Activated naive CD8-positive, alpha-beta T cell treated with anti-CD3 and anti-CD28 coated beads, Interleukin-2, amount 10 ng/mL, durations not matched to agents 7 days and 5 days (primary cell): ENCODE data around the gene CTXN3. TPM values are rescaled to one million over a fixed set of nuclear protein-coding genes. Genes with fewer than 3 reads are reported as not detected.
"Not testable (repeated sequence)": the region's sequence is repeated elsewhere in the genome, so short reads cannot be mapped to it uniquely, and the experiment has no call there.

Source experiments
- ATAC-seq: fragments of 150-1000 bp; cut with Tn5 transposase; one replicate; pipeline ENCODE4 v1.10.0; 2021; ENCODE audit warnings: low read depth, moderate library complexity
- POLR2A ChIA-PET: fragments of 350-600 bp; sonication (Branson Sonifier 250); formaldehyde crosslinking; loops from one replicate; lab custom pipeline; 2021; ENCODE audit warnings: antibody characterized with exemption; lab: Charles Lee
- DNase-seq: peaks from one replicate; pipeline ENCODE4 v3.0.0; 2021
- H3K27ac Mint-ChIP-seq: one replicate; pipeline ENCODE4 v1.8.0; 2022; ENCODE audit warnings: mild to moderate bottlenecking, mixed read lengths
- H3K27me3 Mint-ChIP-seq: one replicate; pipeline ENCODE4 v1.8.0; 2022; ENCODE audit warnings: mild to moderate bottlenecking, moderate library complexity, mixed read lengths
- H3K36me3 Mint-ChIP-seq: one replicate; pipeline ENCODE4 v1.8.0; 2021; ENCODE audit warnings: mild to moderate bottlenecking, mixed read lengths
- H3K4me1 Mint-ChIP-seq: one replicate; pipeline ENCODE4 v1.8.0; 2021; ENCODE audit warnings: mixed read lengths
- H3K4me3 Mint-ChIP-seq: one replicate; pipeline ENCODE4 v1.8.0; 2022; ENCODE audit warnings: mild to moderate bottlenecking, moderate library complexity, mixed read lengths
- H3K9me3 Mint-ChIP-seq: one replicate; pipeline ENCODE4 v1.8.0; 2021; ENCODE audit warnings: mixed read lengths
- total RNA-seq, 2 experiments: library from RNA; stranded (reverse); gene quantifications; one replicate each; pipeline ENCODE4 v1.2.3, GENCODE V29; 2021

The CTXN3 gene
- total RNA-seq, 2 experiments from 2014 or later = not detected

DNA sequence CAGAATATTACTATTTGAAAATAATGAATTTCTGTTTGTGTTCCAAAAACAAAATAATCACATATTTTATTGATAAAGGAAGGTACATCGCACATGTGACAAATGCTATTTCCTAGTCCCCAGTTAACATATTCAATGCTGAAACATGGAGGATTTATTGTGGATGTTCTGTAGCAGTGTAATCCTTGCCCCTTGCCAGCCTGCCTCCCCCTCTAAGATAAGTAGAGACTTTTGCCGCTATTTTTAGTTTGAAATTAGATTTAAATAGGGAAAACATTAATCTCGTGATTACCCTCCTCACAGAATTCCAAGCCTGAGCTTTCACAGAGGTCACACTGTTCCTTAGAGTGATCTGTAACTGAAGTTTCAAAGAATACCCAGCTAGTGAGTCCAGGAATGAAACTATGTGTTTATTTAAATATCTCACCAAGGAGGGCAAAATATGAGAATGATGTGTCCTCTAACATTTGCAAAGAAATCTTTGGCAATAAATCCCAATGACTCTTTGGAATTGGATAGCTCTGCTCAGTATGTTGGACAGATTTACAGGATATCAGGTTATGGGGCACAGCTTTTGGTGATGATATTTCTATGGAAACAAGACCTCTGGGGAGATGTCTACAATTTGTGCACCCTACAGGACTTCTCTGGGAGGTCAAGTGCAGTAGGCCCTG is 17.3 kb downstream of the CTXN3 start:
- H3K27me3 Mint-ChIP-seq = no peaks in the 10 kb centered on the region
- POLR2A ChIA-PET = no interaction called here
- no peak overlapping the region for H3K4me3 Mint-ChIP-seq
- ATAC-seq (no peak), DNase-seq (no peak)
- no peak overlapping the region for H3K27ac Mint-ChIP-seq
- H3K4me1 Mint-ChIP-seq = no peaks in the 10 kb centered on the region
- H3K36me3 Mint-ChIP-seq = no peaks in the 10 kb centered on the region
- no peaks in the 10 kb centered on the region for H3K9me3 Mint-ChIP-seq

DNA sequence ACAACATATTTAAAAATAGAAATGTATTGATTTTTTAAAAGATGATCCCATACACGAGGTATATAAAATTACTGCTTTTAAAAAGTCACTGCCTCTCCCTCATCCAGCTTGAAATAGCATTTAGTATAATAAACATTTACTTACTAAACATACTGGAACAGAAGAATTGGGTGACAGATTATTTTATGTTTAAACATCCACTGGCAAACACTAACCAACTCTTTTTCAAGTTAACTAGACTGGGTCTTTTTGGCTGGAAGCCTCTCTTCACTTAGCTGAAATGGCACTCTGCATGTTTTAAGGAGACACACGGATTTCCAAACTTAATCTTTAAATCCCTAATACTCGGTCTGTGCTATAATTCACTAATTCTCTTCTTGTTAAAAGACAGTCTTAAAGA is 19.0 kb downstream of the CTXN3 start:
- Mint-ChIP-seq H3K9me3 (no peaks in the 10 kb centered on the region), H3K4me1 (no peaks in the 10 kb centered on the region), H3K27me3 (no peaks in the 10 kb centered on the region), H3K27ac (no peak overlapping the region), H3K36me3 (no peaks in the 10 kb centered on the region), H3K4me3 (no peak overlapping the region)
- DNase-seq = no peak
- POLR2A ChIA-PET = no interaction called here
- ATAC-seq = no peak

DNA sequence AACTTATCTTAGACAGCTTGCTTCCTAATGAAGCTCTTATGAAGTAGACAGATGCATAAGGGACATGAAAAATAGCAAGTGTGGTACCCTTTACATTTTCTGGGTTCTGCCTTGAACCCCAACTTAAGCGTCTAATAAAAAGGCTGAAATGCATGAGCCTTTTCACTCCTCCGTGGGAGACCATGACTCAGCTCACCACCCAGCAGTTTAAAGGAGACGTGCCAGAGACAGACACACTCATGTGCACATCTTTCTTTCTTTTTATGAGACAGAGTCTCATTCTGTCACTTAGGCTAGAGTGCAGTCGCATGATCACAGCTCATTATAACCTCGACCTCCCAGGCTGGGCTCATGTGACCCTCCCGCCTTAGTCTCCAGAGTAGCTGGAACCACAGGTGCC is 22.3 kb downstream of the CTXN3 start:
- H3K4me3 Mint-ChIP-seq = no peak overlapping the region
- no peak overlapping the region for H3K27ac Mint-ChIP-seq
- H3K9me3 Mint-ChIP-seq = no peaks in the 10 kb centered on the region
- no peaks in the 10 kb centered on the region for H3K36me3 Mint-ChIP-seq
- no peaks in the 10 kb centered on the region for H3K27me3 Mint-ChIP-seq
- H3K4me1 Mint-ChIP-seq = no peaks in the 10 kb centered on the region
- ATAC-seq (no peak), DNase-seq (no peak)
- POLR2A ChIA-PET = no interaction called here

DNA sequence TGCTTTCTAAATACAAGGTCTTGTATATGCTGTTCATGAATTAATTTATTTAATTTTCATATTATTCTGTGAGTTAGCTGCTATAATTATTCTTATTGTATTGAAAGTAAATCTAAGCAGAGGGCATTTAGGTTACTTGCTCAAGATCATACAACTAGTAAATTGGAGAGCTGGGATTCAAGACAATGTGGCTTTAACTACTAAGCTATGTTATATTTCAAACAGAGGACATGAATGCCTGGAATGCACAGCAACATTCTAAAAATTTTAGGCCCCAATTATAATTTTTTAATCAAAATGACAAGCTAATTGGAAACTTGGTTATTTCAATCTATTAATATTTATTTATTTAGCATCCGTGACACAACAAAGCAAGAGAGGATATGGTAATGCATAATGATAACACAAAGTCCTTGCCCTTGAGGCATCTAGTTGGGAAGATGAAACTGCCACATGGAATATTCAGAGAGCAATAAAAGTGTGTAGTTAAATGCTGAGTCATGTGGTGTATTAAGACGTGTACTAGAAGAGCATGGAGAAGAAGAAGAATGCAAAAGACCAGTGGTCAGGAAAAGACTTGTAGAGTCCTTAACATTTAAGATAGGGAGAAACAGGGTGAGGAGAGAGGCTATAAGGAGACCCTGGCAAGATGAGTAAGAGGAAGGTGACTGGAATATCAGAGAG is 24.4 kb downstream of the CTXN3 start:
- ATAC-seq (no peak), DNase-seq (no peak)
- H3K27ac Mint-ChIP-seq = no peak overlapping the region
- H3K9me3 Mint-ChIP-seq = no peaks in the 10 kb centered on the region
- no peaks in the 10 kb centered on the region for H3K4me1 Mint-ChIP-seq
- H3K27me3 Mint-ChIP-seq = no peaks in the 10 kb centered on the region
- POLR2A ChIA-PET = no interaction called here
- no peak overlapping the region for H3K4me3 Mint-ChIP-seq
- no peaks in the 10 kb centered on the region for H3K36me3 Mint-ChIP-seq

DNA sequence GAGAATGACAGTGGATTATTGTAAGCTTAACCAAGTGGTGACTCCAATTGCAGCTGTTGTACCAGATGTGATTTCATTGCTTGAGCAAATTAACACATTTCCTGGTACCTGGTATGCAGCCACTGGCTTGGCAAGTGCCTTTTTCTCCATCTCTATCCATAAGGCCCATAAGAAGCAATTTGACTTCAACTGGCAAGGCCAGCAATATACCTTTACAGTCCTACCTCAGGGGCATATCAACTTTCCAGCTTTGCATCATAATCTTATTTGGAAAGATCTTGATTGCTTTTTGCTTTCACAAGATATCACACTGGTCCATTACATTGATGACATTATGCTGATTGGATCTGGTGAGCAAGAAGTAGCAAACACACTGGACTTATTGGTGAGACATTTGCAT is 28.1 kb downstream of the CTXN3 start:
- H3K27me3 Mint-ChIP-seq, H3K9me3 Mint-ChIP-seq, H3K36me3 Mint-ChIP-seq, ATAC-seq, DNase-seq, POLR2A ChIA-PET, H3K4me3 Mint-ChIP-seq, H3K4me1 Mint-ChIP-seq, H3K27ac Mint-ChIP-seq: not testable (repeated sequence)

DNA sequence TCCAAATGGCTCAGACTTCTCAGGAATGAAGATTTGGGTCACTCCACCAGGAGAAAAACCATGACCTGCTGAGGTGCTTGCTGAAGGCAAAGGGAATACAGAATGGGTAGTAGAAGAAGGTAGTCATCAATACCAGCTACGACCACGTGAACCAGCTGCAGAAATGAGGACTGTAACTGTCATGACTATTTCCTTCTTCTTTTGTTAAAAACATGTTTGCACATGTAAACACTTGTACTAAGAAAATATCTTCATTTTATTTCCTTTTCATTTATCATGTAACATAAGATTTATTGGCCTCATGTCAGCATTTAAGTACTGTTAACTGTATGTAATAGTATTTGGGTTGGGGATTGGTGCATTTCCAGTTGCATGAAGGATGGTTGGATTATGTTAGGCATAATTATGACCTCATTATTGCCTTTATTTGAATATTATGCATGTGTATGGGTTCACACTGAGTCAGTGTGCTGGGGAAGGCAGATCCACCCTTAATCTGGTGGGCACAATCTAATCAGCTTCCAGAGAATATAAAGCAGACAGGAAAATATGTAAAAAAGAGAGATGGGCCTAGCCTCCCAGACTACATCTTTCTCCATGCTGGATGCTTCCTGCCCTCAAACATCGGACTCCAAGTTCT is 30.9 kb downstream of the CTXN3 start:
- POLR2A ChIA-PET, DNase-seq, H3K36me3 Mint-ChIP-seq, ATAC-seq, H3K27ac Mint-ChIP-seq, H3K4me1 Mint-ChIP-seq, H3K4me3 Mint-ChIP-seq, H3K9me3 Mint-ChIP-seq, H3K27me3 Mint-ChIP-seq: not testable (repeated sequence)

DNA sequence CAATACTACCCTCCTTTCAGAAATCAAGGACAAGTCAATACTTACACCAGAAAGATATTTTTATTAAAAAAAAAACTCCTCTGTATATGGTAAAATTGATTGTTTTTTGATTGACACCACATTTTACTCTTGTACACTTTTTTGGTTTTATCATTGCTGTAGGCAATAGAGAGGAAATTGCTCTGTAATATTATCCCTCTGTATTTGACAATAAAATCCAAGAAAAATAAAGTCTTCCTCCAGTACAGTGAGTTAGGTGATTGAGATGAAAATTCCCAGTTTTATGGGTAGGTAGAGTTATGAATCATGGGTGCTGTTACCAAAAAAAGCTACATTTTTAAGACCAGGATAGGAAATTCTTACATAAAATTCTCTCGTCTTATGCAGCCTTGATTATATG is 31.7 kb downstream of the CTXN3 start:
- H3K9me3 Mint-ChIP-seq = no peaks in the 10 kb centered on the region
- no peak overlapping the region for H3K27ac Mint-ChIP-seq
- ATAC-seq (no peak), DNase-seq (no peak)
- no peaks in the 10 kb centered on the region for H3K36me3 Mint-ChIP-seq
- H3K4me1 Mint-ChIP-seq = no peaks in the 10 kb centered on the region
- POLR2A ChIA-PET = no interaction called here
- H3K4me3 Mint-ChIP-seq = no peak overlapping the region
- peaks cover 2% of the 10 kb centered on the region for H3K27me3 Mint-ChIP-seq

DNA sequence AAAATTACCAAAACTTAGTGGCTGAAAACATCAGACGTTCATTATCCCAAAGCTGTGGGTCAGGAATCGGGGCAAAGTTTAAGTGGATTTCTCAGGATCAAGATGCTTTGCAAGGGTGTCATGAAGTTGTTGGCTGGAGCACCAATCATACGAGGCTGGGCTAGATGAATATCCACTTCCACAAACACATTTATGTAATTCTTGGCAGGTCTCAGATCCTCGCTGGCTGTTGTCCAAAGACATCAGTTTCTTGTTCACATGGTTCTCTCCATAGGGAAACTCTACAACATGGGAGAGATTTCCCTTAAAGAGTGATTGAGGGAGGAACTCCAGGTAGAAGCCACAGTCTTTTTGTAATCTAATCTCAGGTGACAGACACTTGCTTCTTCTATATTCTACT is 34.1 kb downstream of the CTXN3 start:
- Mint-ChIP-seq H3K27ac (no peak overlapping the region), H3K27me3 (peaks cover 2% of the 10 kb centered on the region), H3K9me3 (no peaks in the 10 kb centered on the region), H3K36me3 (no peaks in the 10 kb centered on the region), H3K4me3 (no peak overlapping the region), H3K4me1 (no peaks in the 10 kb centered on the region)
- ATAC-seq (no peak), DNase-seq (no peak)
- POLR2A ChIA-PET = no interaction called here

DNA sequence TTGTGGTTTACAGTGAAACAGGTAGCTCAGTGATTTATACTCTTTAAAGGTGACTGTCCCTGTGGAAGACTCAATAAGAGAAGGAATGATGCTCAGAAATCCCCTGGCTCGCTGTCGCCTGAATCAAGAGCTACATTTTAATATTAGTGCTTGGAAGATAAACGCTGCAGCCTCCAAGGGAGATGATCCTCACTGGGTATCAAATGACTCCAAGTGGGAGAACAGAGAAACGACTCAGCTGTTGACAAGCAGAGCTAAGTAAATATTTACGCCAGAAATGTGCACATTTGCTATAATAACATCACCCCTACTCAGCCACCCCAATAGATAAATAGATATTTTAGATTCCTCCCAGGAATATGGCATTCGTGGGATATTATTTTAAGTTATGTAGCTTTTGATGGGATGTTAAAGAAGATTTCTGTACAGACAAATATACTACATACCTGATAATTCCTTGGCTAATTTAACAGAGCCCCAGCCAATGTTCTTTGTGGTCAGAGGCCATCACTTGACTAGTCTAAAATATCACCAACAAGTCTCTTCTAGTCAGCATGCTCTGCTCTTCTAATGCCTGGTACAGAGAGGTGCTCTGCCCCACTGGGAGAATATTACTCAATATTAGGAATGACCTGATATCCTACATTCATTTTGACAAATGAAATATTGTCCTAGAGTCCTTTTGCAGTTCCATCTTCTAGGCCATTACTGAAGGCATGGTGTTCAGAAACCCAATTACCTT is 36.0 kb downstream of the CTXN3 start:
- POLR2A ChIA-PET = no interaction called here
- H3K4me3 Mint-ChIP-seq = no peak overlapping the region
- ATAC-seq (no peak), DNase-seq (no peak)
- no peaks in the 10 kb centered on the region for H3K36me3 Mint-ChIP-seq
- H3K27me3 Mint-ChIP-seq = peaks cover 2% of the 10 kb centered on the region
- no peaks in the 10 kb centered on the region for H3K9me3 Mint-ChIP-seq
- H3K4me1 Mint-ChIP-seq = no peaks in the 10 kb centered on the region
- no peak overlapping the region for H3K27ac Mint-ChIP-seq

DNA sequence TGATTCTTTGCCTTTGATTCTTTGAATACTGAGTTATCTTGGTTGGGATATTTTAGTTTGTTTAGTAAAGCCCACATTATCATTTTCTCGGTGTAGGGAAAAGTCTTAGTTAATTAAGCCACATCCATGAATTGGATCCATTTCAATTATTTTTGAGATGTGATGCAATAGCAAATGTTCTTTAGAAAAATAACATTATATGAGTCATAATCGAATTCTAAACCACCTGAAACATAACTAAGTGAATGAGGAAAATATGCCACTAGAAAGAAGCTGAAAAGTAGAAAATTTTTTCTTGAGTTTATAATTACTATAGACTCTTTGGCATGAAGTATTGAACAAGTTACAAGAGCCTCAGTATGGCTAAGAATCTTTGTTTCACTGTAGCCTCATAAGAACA is 36.8 kb downstream of the CTXN3 start:
- no peak for ATAC-seq
- POLR2A ChIA-PET = no interaction called here
- no peak overlapping the region for H3K27ac Mint-ChIP-seq
- no peaks in the 10 kb centered on the region for H3K9me3 Mint-ChIP-seq
- H3K4me1 Mint-ChIP-seq = no peaks in the 10 kb centered on the region
- peaks cover 2% of the 10 kb centered on the region for H3K27me3 Mint-ChIP-seq
- H3K36me3 Mint-ChIP-seq = no peaks in the 10 kb centered on the region
- no peak for DNase-seq
- H3K4me3 Mint-ChIP-seq = no peak overlapping the region

DNA sequence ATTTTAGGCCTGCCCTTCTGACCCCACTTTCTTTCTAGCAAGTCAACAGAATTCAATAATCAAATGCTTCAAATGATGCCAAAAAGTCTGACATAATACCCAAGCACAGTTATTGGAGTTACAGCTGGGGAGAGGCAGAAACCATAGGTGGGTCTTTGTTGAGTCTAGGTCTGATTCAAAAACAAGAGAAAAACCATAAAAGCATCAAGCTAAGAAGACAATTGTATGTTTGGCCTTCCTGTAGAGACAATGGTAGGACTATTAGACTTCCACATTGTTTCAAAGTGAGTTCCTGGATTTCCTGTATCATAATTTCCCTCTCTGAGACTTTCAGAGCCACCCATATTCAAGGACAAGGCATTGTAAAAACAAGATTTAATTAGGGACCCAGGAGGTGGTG is 37.5 kb downstream of the CTXN3 start:
- POLR2A ChIA-PET = no interaction called here
- Mint-ChIP-seq H3K36me3 (no peaks in the 10 kb centered on the region), H3K4me3 (no peak overlapping the region), H3K4me1 (no peaks in the 10 kb centered on the region), H3K9me3 (no peaks in the 10 kb centered on the region), H3K27me3 (peaks cover 2% of the 10 kb centered on the region), H3K27ac (no peak overlapping the region)
- no peak for ATAC-seq
- DNase-seq = no peak

DNA sequence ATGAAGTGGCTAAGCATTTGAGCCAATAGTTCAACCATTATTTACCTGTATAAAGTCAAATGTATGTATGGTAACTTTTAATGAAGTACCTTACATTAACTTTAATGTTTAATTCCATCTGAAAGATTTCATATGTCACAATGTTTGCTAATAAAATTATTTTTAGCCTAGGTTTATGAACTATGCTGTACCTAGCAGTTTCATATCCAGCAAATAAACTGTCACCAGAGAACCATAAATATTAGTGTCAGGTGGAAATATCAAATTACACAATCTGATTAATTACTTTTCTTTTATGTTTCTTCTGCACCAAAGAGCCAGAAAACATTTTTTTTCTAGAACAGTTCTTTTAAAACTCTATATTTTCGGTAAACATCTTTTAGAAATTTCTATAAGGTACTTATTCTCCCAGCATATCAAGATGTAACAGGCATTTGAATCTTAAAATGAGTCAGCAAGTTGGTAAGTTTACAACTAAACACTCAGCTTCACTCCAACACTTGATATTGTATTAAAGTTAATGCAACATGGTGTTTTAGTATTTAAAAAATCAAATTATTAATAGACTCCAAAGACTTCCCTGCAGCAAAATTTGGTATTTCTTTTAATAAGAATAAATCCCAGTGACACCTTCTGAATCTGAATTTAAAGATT is 45.8 kb downstream of the CTXN3 start:
- H3K36me3 Mint-ChIP-seq = no peaks in the 10 kb centered on the region
- H3K4me3 Mint-ChIP-seq = no peak overlapping the region
- H3K4me1 Mint-ChIP-seq = no peaks in the 10 kb centered on the region
- no peak overlapping the region for H3K27ac Mint-ChIP-seq
- H3K27me3 Mint-ChIP-seq = peaks cover 5% of the 10 kb centered on the region
- DNase-seq (no peak), ATAC-seq (no peak)
- H3K9me3 Mint-ChIP-seq = no peaks in the 10 kb centered on the region
- POLR2A ChIA-PET = no interaction called here

DNA sequence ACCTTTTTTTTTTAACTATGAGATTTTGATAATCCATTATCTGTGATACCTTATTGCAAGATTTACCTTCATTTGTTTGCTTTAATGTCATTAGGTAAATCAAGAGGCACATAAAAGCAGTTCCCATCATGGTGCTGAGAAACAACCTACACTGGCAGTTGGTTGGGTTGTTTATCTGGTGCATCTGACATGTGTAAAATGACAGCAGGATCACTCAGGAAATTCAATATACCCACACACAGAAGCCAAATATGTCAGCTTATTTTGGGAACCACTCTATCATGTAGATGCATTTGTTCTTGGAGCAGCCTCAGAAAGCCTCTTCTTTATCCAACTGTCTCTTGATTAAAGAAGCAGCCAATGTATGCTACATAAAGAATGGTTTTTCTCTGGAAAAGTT is 46.5 kb downstream of the CTXN3 start:
- no peak for DNase-seq
- H3K4me3 Mint-ChIP-seq = no peak overlapping the region
- H3K36me3 Mint-ChIP-seq = no peaks in the 10 kb centered on the region
- H3K27ac Mint-ChIP-seq = no peak overlapping the region
- H3K9me3 Mint-ChIP-seq = no peaks in the 10 kb centered on the region
- POLR2A ChIA-PET = no interaction called here
- no peak for ATAC-seq
- H3K27me3 Mint-ChIP-seq = peaks cover 6% of the 10 kb centered on the region
- H3K4me1 Mint-ChIP-seq = no peaks in the 10 kb centered on the region
